OCI-LY3 (cell line): Measurements from ENCODE around the gene NDUFA3.

Experiments
- EZH2phosphoT487 ChIP-seq: fragments of 200-600 bp; shearing (Covaris generic); IDR thresholded peaks from 2 replicates; pipeline ENCODE4 v1.6.1; 2018; ENCODE audit warnings: antibody characterized with exemption, mixed run types, low read depth
- TF ChIP-seq, protein P1 (sequence below): fragments of 200-600, 300-600 bp; sonication (generic); IDR thresholded peaks from 2 replicates; pipeline ENCODE4 v1.5.1; 2014; ENCODE audit warnings: antibody characterized with exemption, low read length, low read depth

DNA sequence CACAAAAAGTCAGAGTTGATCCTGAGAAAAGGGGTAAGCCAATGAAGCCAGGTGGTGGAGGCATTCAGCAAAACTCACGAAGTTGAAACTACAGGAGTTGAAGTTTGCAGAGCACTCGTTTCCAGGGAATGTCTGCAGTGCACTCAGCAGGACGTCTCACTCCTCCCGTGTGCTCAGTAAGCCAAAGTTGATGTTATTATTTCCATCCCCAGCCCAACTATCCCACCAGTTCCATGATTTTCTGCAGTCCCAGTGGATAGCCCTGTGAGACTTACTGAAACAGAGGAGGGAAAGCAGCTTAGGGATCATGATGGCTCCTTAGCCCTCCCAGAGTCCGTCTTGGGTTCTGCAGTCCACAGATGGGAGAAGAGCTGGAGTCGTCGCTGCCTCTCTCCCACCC lies 21.6 kb upstream of the NDUFA3 start, which contains the start of gene TARM1:
- TF ChIP-seq, protein P1, sequence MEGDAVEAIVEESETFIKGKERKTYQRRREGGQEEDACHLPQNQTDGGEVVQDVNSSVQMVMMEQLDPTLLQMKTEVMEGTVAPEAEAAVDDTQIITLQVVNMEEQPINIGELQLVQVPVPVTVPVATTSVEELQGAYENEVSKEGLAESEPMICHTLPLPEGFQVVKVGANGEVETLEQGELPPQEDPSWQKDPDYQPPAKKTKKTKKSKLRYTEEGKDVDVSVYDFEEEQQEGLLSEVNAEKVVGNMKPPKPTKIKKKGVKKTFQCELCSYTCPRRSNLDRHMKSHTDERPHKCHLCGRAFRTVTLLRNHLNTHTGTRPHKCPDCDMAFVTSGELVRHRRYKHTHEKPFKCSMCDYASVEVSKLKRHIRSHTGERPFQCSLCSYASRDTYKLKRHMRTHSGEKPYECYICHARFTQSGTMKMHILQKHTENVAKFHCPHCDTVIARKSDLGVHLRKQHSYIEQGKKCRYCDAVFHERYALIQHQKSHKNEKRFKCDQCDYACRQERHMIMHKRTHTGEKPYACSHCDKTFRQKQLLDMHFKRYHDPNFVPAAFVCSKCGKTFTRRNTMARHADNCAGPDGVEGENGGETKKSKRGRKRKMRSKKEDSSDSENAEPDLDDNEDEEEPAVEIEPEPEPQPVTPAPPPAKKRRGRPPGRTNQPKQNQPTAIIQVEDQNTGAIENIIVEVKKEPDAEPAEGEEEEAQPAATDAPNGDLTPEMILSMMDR: no peak
- no peak for TF ChIP-seq EZH2phosphoT487
